ENCODE data around the gene SBK2. TPM values are rescaled to one million over a fixed set of nuclear protein-coding genes. Genes with fewer than 3 reads are reported as not detected.
A peak's percentile ranks its signal among the peaks of the same experiment; 100 is the strongest.

SBK2 gene
- total RNA-seq, 1 donor from 2014 or later: not detected

DNA sequence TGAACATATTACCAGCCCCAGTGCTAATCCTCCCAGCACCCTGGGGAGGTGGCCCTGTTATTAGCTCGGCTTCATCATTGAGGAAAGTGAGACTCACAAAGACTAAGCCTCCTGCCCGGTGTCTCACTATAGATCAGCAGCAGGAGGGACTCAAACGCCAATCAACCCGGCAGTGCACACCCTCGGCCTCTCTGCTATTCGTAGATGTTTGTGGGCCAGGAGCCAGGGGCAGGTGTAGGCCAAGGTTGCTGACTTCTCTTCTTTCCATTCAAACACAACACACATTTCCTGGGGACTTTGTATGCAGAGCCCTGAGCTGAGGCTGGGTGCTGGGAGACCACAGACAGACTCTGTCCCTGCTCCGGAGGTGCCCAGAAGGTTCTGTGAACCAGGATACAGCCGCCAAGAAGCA lies 17.8 kb upstream of the SBK2 start:
- Histone ChIP-seq H3K36me3 (ENCODE audit: control insufficient read depth, insufficient read depth, low read length) (no peaks in the 10 kb centered on the region), H3K27me3 (ENCODE audit: control insufficient read depth, insufficient read depth, low read length) (no peaks in the 10 kb centered on the region), H3K4me3 (ENCODE audit: low read depth, low read length) (no peak overlapping the region)
- DNase-seq (ENCODE audit: low read depth) (no peak), FAIRE-seq (no peak)
- TF ChIP-seq, protein P1, sequence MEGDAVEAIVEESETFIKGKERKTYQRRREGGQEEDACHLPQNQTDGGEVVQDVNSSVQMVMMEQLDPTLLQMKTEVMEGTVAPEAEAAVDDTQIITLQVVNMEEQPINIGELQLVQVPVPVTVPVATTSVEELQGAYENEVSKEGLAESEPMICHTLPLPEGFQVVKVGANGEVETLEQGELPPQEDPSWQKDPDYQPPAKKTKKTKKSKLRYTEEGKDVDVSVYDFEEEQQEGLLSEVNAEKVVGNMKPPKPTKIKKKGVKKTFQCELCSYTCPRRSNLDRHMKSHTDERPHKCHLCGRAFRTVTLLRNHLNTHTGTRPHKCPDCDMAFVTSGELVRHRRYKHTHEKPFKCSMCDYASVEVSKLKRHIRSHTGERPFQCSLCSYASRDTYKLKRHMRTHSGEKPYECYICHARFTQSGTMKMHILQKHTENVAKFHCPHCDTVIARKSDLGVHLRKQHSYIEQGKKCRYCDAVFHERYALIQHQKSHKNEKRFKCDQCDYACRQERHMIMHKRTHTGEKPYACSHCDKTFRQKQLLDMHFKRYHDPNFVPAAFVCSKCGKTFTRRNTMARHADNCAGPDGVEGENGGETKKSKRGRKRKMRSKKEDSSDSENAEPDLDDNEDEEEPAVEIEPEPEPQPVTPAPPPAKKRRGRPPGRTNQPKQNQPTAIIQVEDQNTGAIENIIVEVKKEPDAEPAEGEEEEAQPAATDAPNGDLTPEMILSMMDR (IDR thresholded peaks at IDR 0.05; ENCODE audit: insufficient read depth, low read length, severe bottlenecking): no peak

DNA sequence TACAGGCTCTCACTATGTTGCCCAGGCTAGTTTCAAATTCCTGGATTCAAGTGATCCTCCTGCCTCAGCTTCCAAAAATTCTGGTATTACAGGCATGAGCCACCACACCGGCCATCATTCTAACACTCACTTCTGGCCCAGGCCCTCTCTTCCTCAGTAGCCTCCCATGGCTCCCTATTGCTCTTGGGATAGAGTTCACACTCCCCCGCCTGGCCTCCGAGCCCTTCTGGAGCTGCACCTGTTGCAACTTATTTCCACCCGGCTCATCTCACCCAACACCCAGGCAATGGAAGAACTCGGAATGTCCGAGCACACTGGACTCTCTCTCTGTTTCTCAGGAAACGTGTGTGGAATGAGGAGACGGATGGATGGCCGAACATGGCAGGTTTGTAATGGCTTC lies 17.4 kb upstream of the SBK2 start:
- no peak overlapping the region for H3K4me3 ChIP-seq (ENCODE audit: low read depth, low read length)
- TF ChIP-seq, protein P1 (IDR thresholded peaks at IDR 0.05; ENCODE audit: insufficient read depth, low read length, severe bottlenecking): no peak
- no peak for DNase-seq (ENCODE audit: low read depth)
- H3K27me3 ChIP-seq (ENCODE audit: control insufficient read depth, insufficient read depth, low read length): no peaks in the 10 kb centered on the region
- no peaks in the 10 kb centered on the region for H3K36me3 ChIP-seq (ENCODE audit: control insufficient read depth, insufficient read depth, low read length)
- no peak for FAIRE-seq

DNA sequence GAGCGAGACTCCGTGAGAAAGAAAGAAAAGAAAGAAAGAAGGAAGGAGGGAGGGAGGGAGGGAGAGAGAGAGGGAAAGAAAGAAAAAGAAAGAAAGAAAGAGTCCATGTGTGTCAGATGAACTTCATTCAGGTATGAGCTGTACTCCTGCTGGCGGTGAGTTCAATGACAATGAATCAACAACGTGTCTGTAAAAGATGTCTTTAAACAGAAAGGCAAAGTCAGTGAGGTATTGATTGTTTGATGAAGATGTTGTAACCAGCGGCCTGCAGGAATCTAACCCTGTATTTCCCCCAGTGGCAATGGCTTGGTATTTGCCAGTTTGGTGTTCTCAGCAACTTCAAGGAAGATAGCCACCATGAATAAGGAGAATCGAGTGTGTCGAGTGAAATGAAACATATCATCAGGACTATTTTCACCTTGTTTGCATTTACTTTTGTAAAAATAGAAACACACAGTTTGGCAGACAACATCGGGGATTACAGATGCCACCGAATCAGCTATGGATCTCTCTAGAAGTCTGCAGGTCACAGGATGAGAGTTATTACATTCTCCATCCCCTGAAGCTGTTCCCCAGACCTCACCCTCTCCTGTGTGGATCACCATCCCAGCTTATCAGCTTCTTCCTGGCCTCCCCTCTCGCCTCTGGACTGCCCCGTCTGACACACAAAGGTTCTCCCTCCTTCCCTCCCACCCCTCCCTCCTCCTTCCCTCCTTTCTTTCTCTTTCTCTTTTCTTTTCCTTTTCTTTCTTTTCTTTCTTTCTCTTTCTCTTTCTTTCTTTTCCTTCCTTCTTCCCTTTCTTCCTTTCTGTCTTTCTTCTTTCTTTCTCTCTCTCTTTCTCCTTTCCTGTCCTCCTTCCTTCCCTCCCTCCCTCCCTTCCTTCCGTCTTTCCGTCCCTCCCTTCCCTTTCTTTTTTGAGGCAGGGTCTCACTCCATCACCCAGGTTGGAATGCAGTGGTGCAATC lies 16.6 kb upstream of the SBK2 start:
- DNase-seq (ENCODE audit: low read depth): peak; percentile 53
- no peak for FAIRE-seq
- H3K36me3 ChIP-seq (ENCODE audit: control insufficient read depth, insufficient read depth, low read length): no peaks in the 10 kb centered on the region
- no peaks in the 10 kb centered on the region for H3K27me3 ChIP-seq (ENCODE audit: control insufficient read depth, insufficient read depth, low read length)
- TF ChIP-seq, protein P1 (IDR thresholded peaks at IDR 0.05; ENCODE audit: insufficient read depth, low read length, severe bottlenecking): no peak
- no peak overlapping the region for H3K4me3 ChIP-seq (ENCODE audit: low read depth, low read length)

DNA sequence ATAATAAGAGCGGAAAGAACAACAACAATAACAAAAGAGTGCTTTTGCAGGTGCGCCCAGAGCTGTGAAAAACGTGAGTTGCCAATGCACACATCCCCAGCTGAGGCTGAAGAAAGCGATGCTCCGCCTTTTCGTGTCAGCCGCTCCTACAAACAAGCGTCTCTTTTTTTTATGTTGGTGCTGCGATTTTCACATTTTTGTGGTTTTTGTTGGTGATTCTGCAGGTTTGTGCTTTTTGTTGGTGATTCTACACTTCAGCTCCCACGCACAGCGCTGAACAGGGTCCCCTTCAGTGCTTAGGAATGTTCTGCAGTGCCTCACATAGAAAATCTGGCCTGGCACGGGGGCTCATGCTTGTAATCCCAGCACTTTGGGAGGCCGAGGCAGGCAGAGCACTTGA lies 15.7 kb upstream of the SBK2 start:
- Histone ChIP-seq H3K4me3 (ENCODE audit: low read depth, low read length) (no peak overlapping the region), H3K27me3 (ENCODE audit: control insufficient read depth, insufficient read depth, low read length) (no peaks in the 10 kb centered on the region), H3K36me3 (ENCODE audit: control insufficient read depth, insufficient read depth, low read length) (no peaks in the 10 kb centered on the region)
- TF ChIP-seq, protein P1 (IDR thresholded peaks at IDR 0.05; ENCODE audit: insufficient read depth, low read length, severe bottlenecking): no peak
- DNase-seq (ENCODE audit: low read depth) (peak; percentile 41), FAIRE-seq (no peak)

DNA sequence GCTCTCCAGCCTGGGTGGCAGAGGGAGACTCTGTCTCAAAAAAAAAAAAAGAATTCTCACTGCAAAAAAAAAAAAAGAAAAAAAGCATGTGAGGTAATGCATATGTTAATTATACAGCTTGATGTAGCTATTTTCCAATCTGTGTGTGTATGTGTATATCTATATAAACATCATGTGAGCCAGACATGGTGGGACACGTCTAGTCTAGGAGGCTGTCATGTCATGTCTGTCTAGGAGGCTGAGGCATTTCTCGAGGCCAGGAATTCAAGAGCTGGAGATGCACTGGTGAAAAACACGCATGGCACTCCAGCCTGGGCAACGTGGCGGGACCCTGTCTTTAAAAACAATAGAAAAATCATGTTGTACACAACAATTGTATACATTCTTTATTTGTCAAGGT lies 15.3 kb upstream of the SBK2 start:
- Histone ChIP-seq H3K36me3 (ENCODE audit: control insufficient read depth, insufficient read depth, low read length) (no peaks in the 10 kb centered on the region), H3K4me3 (ENCODE audit: low read depth, low read length) (no peak overlapping the region), H3K27me3 (ENCODE audit: control insufficient read depth, insufficient read depth, low read length) (no peaks in the 10 kb centered on the region)
- TF ChIP-seq, protein P1 (IDR thresholded peaks at IDR 0.05; ENCODE audit: insufficient read depth, low read length, severe bottlenecking): no peak
- DNase-seq (ENCODE audit: low read depth) (peak; percentile 61), FAIRE-seq (no peak)

Measured in bronchial epithelial cell (primary cell).